ENCODE results near the gene KRAS.
A peak's percentile ranks its signal among the peaks of the same experiment; 100 is the strongest.

KRAS gene

GRCh38 chr12:25252946-25253345, 2.2 kb upstream of the KRAS start:
- Mint-ChIP-seq H3K27ac (ENCODE audit: low read depth) (peak overlapping the region; percentile 94), H3K4me3 (peak overlapping the region; percentile 15), H3K27me3 (no peaks in the 10 kb centered on the region), H3K4me1 (peaks cover 17% of the 10 kb centered on the region), H3K36me3 (ENCODE audit: insufficient read depth) (peaks cover 14% of the 10 kb centered on the region), H3K9me3 (no peaks in the 10 kb centered on the region)
- DNase-seq (ENCODE audit: low spot score in 2 of 2) (no peak), ATAC-seq (replicated peaks; ENCODE audit: extremely low read depth, poor library complexity, severe bottlenecking) (no peak)

GRCh38 chr12:25251769-25252168, 1.0 kb upstream of the KRAS start:
- Mint-ChIP-seq H3K9me3 (no peaks in the 10 kb centered on the region), H3K27ac (ENCODE audit: low read depth) (peak overlapping the region; percentile 94), H3K27me3 (no peaks in the 10 kb centered on the region), H3K36me3 (ENCODE audit: insufficient read depth) (peaks cover 17% of the 10 kb centered on the region), H3K4me1 (peaks cover 25% of the 10 kb centered on the region), H3K4me3 (peak overlapping the region; percentile 87)
- no peak for ATAC-seq (replicated peaks; ENCODE audit: extremely low read depth, poor library complexity, severe bottlenecking)
- DNase-seq (ENCODE audit: low spot score in 2 of 2), result no peak

- Mint-ChIP-seq H3K4me1 (peaks cover 36% of the 10 kb centered on the region), H3K36me3 (ENCODE audit: insufficient read depth) (peaks cover 22% of the 10 kb centered on the region), H3K27me3 (no peaks in the 10 kb centered on the region), H3K27ac (ENCODE audit: low read depth) (peak overlapping the region; percentile 94), H3K9me3 (no peaks in the 10 kb centered on the region), H3K4me3 (peak overlapping the region; percentile 87)
- DNase-seq (ENCODE audit: low spot score in 2 of 2) (peak; percentile 22 to 23), ATAC-seq (replicated peaks; ENCODE audit: extremely low read depth, poor library complexity, severe bottlenecking) (peak; percentile 53)
Measured at GRCh38 chr12:25249931-25250738, 594 bp downstream of the KRAS start.

- Mint-ChIP-seq H3K36me3 (ENCODE audit: insufficient read depth) (peaks cover 23% of the 10 kb centered on the region), H3K27ac (ENCODE audit: low read depth) (peak overlapping the region; percentile 94), H3K27me3 (no peaks in the 10 kb centered on the region), H3K4me1 (peaks cover 36% of the 10 kb centered on the region), H3K9me3 (no peaks in the 10 kb centered on the region), H3K4me3 (peak overlapping the region; percentile 87)
- no peak for DNase-seq (ENCODE audit: low spot score in 2 of 2)
- no peak for ATAC-seq (replicated peaks; ENCODE audit: extremely low read depth, poor library complexity, severe bottlenecking)
Measured at GRCh38 chr12:25248732-25249131, 2.0 kb downstream of the KRAS start.

- Mint-ChIP-seq H3K4me1 (peaks cover 37% of the 10 kb centered on the region), H3K9me3 (no peaks in the 10 kb centered on the region), H3K4me3 (peak overlapping the region; percentile 87), H3K27ac (ENCODE audit: low read depth) (no peak overlapping the region), H3K27me3 (no peaks in the 10 kb centered on the region), H3K36me3 (ENCODE audit: insufficient read depth) (peaks cover 24% of the 10 kb centered on the region)
- ATAC-seq (replicated peaks; ENCODE audit: extremely low read depth, poor library complexity, severe bottlenecking) (no peak), DNase-seq (ENCODE audit: low spot score in 2 of 2) (no peak)
Measured at GRCh38 chr12:25248137-25248536, 2.6 kb downstream of the KRAS start.

- H3K27me3 Mint-ChIP-seq, result no peaks in the 10 kb centered on the region
- no peaks in the 10 kb centered on the region for H3K9me3 Mint-ChIP-seq
- peak overlapping the region; percentile 70 for H3K27ac Mint-ChIP-seq (ENCODE audit: low read depth)
- H3K4me1 Mint-ChIP-seq, result peaks cover 53% of the 10 kb centered on the region
- no peak overlapping the region for H3K4me3 Mint-ChIP-seq
- DNase-seq (ENCODE audit: low spot score in 2 of 2) (no peak), ATAC-seq (replicated peaks; ENCODE audit: extremely low read depth, poor library complexity, severe bottlenecking) (no peak)
- H3K36me3 Mint-ChIP-seq (ENCODE audit: insufficient read depth), result peaks cover 20% of the 10 kb centered on the region
Measured at GRCh38 chr12:25245491-25245890, 5.2 kb downstream of the KRAS start.

GRCh38 chr12:25243680-25243990, 7.1 kb downstream of the KRAS start:
- Mint-ChIP-seq H3K36me3 (ENCODE audit: insufficient read depth) (peaks cover 24% of the 10 kb centered on the region), H3K9me3 (no peaks in the 10 kb centered on the region), H3K4me1 (peaks cover 49% of the 10 kb centered on the region), H3K4me3 (no peak overlapping the region), H3K27me3 (no peaks in the 10 kb centered on the region), H3K27ac (ENCODE audit: low read depth) (no peak overlapping the region)
- no peak for DNase-seq (ENCODE audit: low spot score in 2 of 2)
- ATAC-seq (replicated peaks; ENCODE audit: extremely low read depth, poor library complexity, severe bottlenecking), result no peak

DNA sequence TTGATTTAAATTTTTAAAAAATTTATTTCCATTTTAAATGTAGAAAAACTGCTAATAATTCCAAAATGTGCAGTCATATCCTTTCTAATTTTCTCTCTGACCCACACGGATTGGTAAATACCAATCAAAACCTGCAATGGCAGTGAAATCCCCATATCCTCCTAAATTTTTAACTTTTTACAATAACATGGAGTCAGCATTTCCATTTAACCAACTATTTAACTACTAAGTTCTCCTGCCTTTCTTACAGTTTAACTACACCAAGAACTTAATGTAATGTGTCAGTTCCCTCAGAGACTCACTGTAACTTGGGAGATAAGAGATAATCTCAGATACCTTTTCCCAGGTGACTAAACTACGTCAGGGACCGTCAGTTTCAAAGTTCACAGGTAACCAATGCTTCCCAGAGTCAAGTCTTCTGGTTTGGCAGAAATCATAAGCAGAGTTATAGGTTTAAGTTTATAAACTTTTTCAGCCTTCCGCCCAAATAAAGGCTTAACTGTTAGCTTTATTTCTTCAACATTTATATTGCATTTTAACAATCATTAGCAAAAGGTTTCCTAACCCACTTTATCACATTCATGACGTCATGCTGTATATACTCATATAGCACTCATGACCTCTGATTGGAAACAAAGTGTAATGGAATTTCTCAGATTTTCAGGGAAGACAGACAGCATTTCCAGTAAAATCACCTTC, 7.6 kb downstream of the KRAS start:
- ATAC-seq (replicated peaks; ENCODE audit: extremely low read depth, poor library complexity, severe bottlenecking) (no peak), DNase-seq (ENCODE audit: low spot score in 2 of 2) (no peak)
- H3K9me3 Mint-ChIP-seq, result no peaks in the 10 kb centered on the region
- H3K27me3 Mint-ChIP-seq, result no peaks in the 10 kb centered on the region
- H3K4me1 Mint-ChIP-seq, result peaks cover 48% of the 10 kb centered on the region
- no peak overlapping the region for H3K27ac Mint-ChIP-seq (ENCODE audit: low read depth)
- no peak overlapping the region for H3K4me3 Mint-ChIP-seq
- H3K36me3 Mint-ChIP-seq (ENCODE audit: insufficient read depth), result peaks cover 22% of the 10 kb centered on the region

GRCh38 chr12:25241167-25242020, 9.3 kb downstream of the KRAS start:
- Mint-ChIP-seq H3K27ac (ENCODE audit: low read depth) (peak overlapping the region; percentile 89), H3K4me3 (peak overlapping the region; percentile 7), H3K27me3 (no peaks in the 10 kb centered on the region), H3K4me1 (peaks cover 57% of the 10 kb centered on the region), H3K9me3 (no peaks in the 10 kb centered on the region), H3K36me3 (ENCODE audit: insufficient read depth) (peaks cover 30% of the 10 kb centered on the region)
- ATAC-seq (replicated peaks; ENCODE audit: extremely low read depth, poor library complexity, severe bottlenecking) (peak; percentile 99), DNase-seq (ENCODE audit: low spot score in 2 of 2) (peak; percentile 19 to 59)

GRCh38 chr12:25236626-25237025, 14.1 kb downstream of the KRAS start:
- H3K4me1 Mint-ChIP-seq, result peaks cover 47% of the 10 kb centered on the region
- peaks cover 37% of the 10 kb centered on the region for H3K36me3 Mint-ChIP-seq (ENCODE audit: insufficient read depth)
- H3K27me3 Mint-ChIP-seq, result no peaks in the 10 kb centered on the region

GRCh38 chr12:25236190-25236589, 14.5 kb downstream of the KRAS start:
- H3K9me3 Mint-ChIP-seq, result no peaks in the 10 kb centered on the region
- no peak for ATAC-seq (replicated peaks; ENCODE audit: extremely low read depth, poor library complexity, severe bottlenecking)
- DNase-seq (ENCODE audit: low spot score in 2 of 2), result no peak
- H3K36me3 Mint-ChIP-seq (ENCODE audit: insufficient read depth), result peaks cover 37% of the 10 kb centered on the region
- H3K4me1 Mint-ChIP-seq, result peaks cover 43% of the 10 kb centered on the region
- no peaks in the 10 kb centered on the region for H3K27me3 Mint-ChIP-seq
- peak overlapping the region; percentile 47 for H3K27ac Mint-ChIP-seq (ENCODE audit: low read depth)
- no peak overlapping the region for H3K4me3 Mint-ChIP-seq

More at GRCh38 chr12:25236626-25237025, 14.1 kb downstream of the KRAS start:
- DNase-seq (ENCODE audit: low spot score in 2 of 2) (no peak), ATAC-seq (replicated peaks; ENCODE audit: extremely low read depth, poor library complexity, severe bottlenecking) (no peak)
- Mint-ChIP-seq H3K27ac (ENCODE audit: low read depth) (no peak overlapping the region), H3K9me3 (no peaks in the 10 kb centered on the region), H3K4me3 (no peak overlapping the region)

DNA sequence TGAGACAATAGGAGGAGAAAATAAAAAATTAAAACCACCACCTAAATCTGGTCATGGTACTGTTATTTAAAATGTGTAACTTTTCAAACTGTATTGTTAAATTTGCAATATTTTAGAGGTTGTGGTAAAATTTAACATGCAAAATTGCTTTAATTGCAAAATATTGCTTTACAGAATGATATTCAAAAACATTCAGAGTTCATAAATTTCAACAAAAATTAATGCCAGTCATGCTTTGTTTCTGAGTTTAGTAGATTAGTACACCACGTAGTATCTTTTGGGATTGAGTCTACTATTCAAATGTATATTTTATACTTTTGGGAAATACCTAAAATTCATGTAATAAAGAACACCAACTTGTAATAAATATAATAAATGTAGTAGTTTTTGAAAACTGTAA, 37.4 kb downstream of the KRAS start:
- DNase-seq (ENCODE audit: low spot score in 2 of 2) (no peak), ATAC-seq (replicated peaks; ENCODE audit: extremely low read depth, poor library complexity, severe bottlenecking) (no peak)
- Mint-ChIP-seq H3K27ac (ENCODE audit: low read depth) (peak overlapping the region; percentile 74), H3K4me1 (peaks cover 7% of the 10 kb centered on the region), H3K36me3 (ENCODE audit: insufficient read depth) (peaks cover 20% of the 10 kb centered on the region), H3K4me3 (no peak overlapping the region), H3K27me3 (no peaks in the 10 kb centered on the region), H3K9me3 (no peaks in the 10 kb centered on the region)
